HCT116 (cell line): ENCODE data around the gene COL10A1. TPM values are rescaled to one million over a fixed set of nuclear protein-coding genes. Genes with fewer than 3 reads are reported as not detected.

Source experiments
- ATAC-seq: fragments of 200-7000 bp; cut with Tn5 transposase; 2 replicates; pipeline ENCODE4 v1.9.1; 2020; ENCODE audit warnings: mild to moderate bottlenecking, moderate library complexity
- BruUV-seq: library from RNA; stranded (reverse); fragments of 400-500 nt; replicated peaks from 2 replicates; lab custom pipeline; 2021; lab: Mats Ljungman, UMichigan
- CTCF ChIA-PET: fragments of 300-600 bp; sonication (Branson Sonifier 250); formaldehyde crosslinking; loops from one replicate; lab custom pipeline; 2021; ENCODE audit warnings: antibody characterized with exemption; lab: Charles Lee
- POLR2A ChIA-PET: fragments of 300-600, 350-600 bp; sonication (Branson Sonifier 250); formaldehyde crosslinking; loops from one replicate; lab custom pipeline; 2021; ENCODE audit warnings: antibody characterized with exemption; lab: Charles Lee
- RAD21 ChIA-PET, 2 experiments: fragments of 300-600 bp; sonication (Branson Sonifier 250); formaldehyde crosslinking; loops; one replicate each; lab custom pipeline; 2023; ENCODE audit warnings: low total read pairs in 2 of 2; ENCODE audit not compliant: uncharacterized antibody in 2 of 2, unreplicated experiment in 2 of 2, low non-redundant PET in 1 of 2; lab: Charles Lee
- DNase-seq: peaks from one replicate; pipeline ENCODE4 v3.0.0-alpha.2; 2010; ENCODE audit warnings: low read depth, low spot score
- H2AFZ ChIP-seq: fragments of 200-600 bp; shearing (Covaris generic), sonication (generic); 2 replicates; pipeline ENCODE4 v1.6.1; 2017; ENCODE audit warnings: low read depth, mixed run types, mixed read lengths, antibody characterized with exemption, low read length; ENCODE audit not compliant: poor library complexity, severe bottlenecking
- H3K27ac ChIP-seq: 2 replicates; pipeline ENCODE4 v1.5.1; 2012; ENCODE audit warnings: low read depth, low read length
- H3K27me3 ChIP-seq: fragments of 200-600 bp; sonication (generic); 2 replicates; pipeline ENCODE4 v1.6.1; 2016; ENCODE audit warnings: mixed run types, low read length, mixed read lengths; ENCODE audit not compliant: insufficient read depth
- H3K36me3 ChIP-seq, 2 experiments: fragments of 200-500 bp in 1 of 2; fragments of 200-600 bp in 1 of 2; sonication (Bioruptor generic) in 1 of 2; sonication (generic) in 1 of 2; 2 replicates each; pipeline versions ENCODE4 v1.5.1 to v1.6.1; 2014 to 2016; ENCODE audit warnings: low read length in 2 of 2, inconsistent platforms in 1 of 2, mixed read lengths in 1 of 2, mixed run types in 1 of 2; ENCODE audit not compliant: insufficient read depth in 2 of 2, control insufficient read depth in 1 of 2
- H3K4me1 ChIP-seq, 2 experiments: fragments of 200-600 bp in 1 of 2; sonication (generic) in 1 of 2; 2 replicates each; pipeline versions ENCODE4 v1.5.1 to v1.6.1; 2012 to 2017; ENCODE audit warnings: low read length in 2 of 2, inconsistent platforms in 1 of 2, mild to moderate bottlenecking in 1 of 2, mixed read lengths in 1 of 2, mixed run types in 1 of 2, moderate library complexity in 1 of 2; ENCODE audit not compliant: insufficient read depth in 2 of 2, control insufficient read depth in 1 of 2
- H3K4me2 ChIP-seq: fragments of 200-600 bp; sonication (generic); 2 replicates; pipeline ENCODE4 v1.6.1; 2017; ENCODE audit warnings: mixed run types, low read length, mixed read lengths
- H3K4me3 ChIP-seq, 2 experiments: fragments of 200-600 bp in 1 of 2; sonication (generic) in 1 of 2; replicated peaks in 1 of 2; 2 replicates each; pipeline ENCODE4 v1.5.1; 2011 to 2016; ENCODE audit warnings: low read length in 2 of 2, control low read depth in 1 of 2, low read depth in 1 of 2, mild to moderate bottlenecking in 1 of 2, mixed read lengths in 1 of 2, mixed run types in 1 of 2
- H3K79me2 ChIP-seq: fragments of 200-600 bp; sonication (generic); 2 replicates; pipeline ENCODE4 v1.6.1; 2017; ENCODE audit warnings: mild to moderate bottlenecking, mixed run types, low read length, moderate library complexity, mixed read lengths; ENCODE audit not compliant: insufficient read depth
- H3K9ac ChIP-seq: fragments of 200-600 bp; sonication (generic); 2 replicates; pipeline ENCODE4 v1.6.1; 2016; ENCODE audit warnings: low read length, mixed read lengths
- H3K9me2 ChIP-seq: fragments of 200-600 bp; sonication (generic), shearing (Covaris generic); 2 replicates; pipeline ENCODE4 v1.6.1; 2017; ENCODE audit warnings: mixed run types, mild to moderate bottlenecking, moderate library complexity; ENCODE audit not compliant: insufficient read depth
- H3K9me3 ChIP-seq, 2 experiments: fragments of 200-500 bp in 1 of 2; fragments of 200-600 bp in 1 of 2; sonication (Bioruptor generic) in 1 of 2; sonication (generic) in 1 of 2; 2 replicates each; pipeline ENCODE4 v1.6.1; 2014 to 2017; ENCODE audit warnings: low read length in 2 of 2, mixed read lengths in 2 of 2, inconsistent platforms in 1 of 2, low read depth in 1 of 2, mild to moderate bottlenecking in 1 of 2, mixed run types in 1 of 2, moderate library complexity in 1 of 2; ENCODE audit not compliant: control insufficient read depth in 1 of 2, insufficient read depth in 1 of 2
- H4K20me1 ChIP-seq: fragments of 200-600 bp; sonication (generic), shearing (Covaris generic); 2 replicates; pipeline ENCODE4 v1.6.1; 2017; ENCODE audit warnings: mixed run types, mild to moderate bottlenecking, moderate library complexity; ENCODE audit not compliant: insufficient read depth
- CBX3 ChIP-seq: IDR thresholded peaks from 2 replicates; pipeline ENCODE4 v1.6.1; 2012; ENCODE audit warnings: low read depth
- ELF1 ChIP-seq: IDR thresholded peaks from 2 replicates; pipeline ENCODE4 v1.6.1; 2012; ENCODE audit warnings: low read depth, borderline replicate concordance
- EZH2phosphoT487 ChIP-seq: fragments of 200-600 bp; IDR thresholded peaks from 2 replicates; pipeline ENCODE4 v1.6.1; 2018; ENCODE audit warnings: antibody characterized with exemption, borderline replicate concordance
- MAX ChIP-seq: IDR thresholded peaks from 2 replicates; pipeline ENCODE4 v1.6.1; 2012
- POLR2A ChIP-seq: IDR thresholded peaks from 2 replicates; pipeline ENCODE4 v1.7.0; 2011; ENCODE audit warnings: borderline replicate concordance; ENCODE audit not compliant: insufficient read depth, insufficient read length; ENCODE audit errors: extremely low read depth
- POLR2AphosphoS5 ChIP-seq: IDR thresholded peaks from 2 replicates; pipeline ENCODE4 v1.6.1; 2011; ENCODE audit warnings: mild to moderate bottlenecking, low read depth, low read length, moderate library complexity
- RAD21 ChIP-seq: IDR thresholded peaks from 2 replicates; pipeline ENCODE4 v1.6.1; 2012; ENCODE audit warnings: low read depth, mild to moderate bottlenecking
- SIN3A ChIP-seq: IDR thresholded peaks from 2 replicates; pipeline ENCODE4 v1.6.1; 2012; ENCODE audit warnings: low read depth
- SP1 ChIP-seq: IDR thresholded peaks from 2 replicates; pipeline ENCODE4 v1.6.1; 2012; ENCODE audit warnings: low read depth
- TCF7L2 ChIP-seq: IDR thresholded peaks from 2 replicates; pipeline ENCODE4 v1.7.0; 2011; ENCODE audit warnings: borderline replicate concordance, inconsistent platforms; ENCODE audit not compliant: insufficient read depth, insufficient read length; ENCODE audit errors: extremely low read depth
- ZNF274 ChIP-seq: fragments of 200-500 bp; sonication (Bioruptor generic); IDR thresholded peaks from 2 replicates; pipeline ENCODE4 v1.6.1; 2014; ENCODE audit warnings: mild to moderate bottlenecking, low read depth, low read length, inconsistent platforms
- intact Hi-C: fragments of 100-400 bp; cut with micrococcal nuclease; formaldehyde crosslinking; loops from 2 replicates; pipeline ENCODE4 v1.10.0; 2022
- total RNA-seq: library from RNA; stranded (reverse); gene quantifications from one replicate; pipeline ENCODE4 v1.2.1, GENCODE V29; 2021; ENCODE audit not compliant: unreplicated experiment

Gene COL10A1
- total RNA-seq, 1 experiment from 2014 or later: not detected

DNA sequence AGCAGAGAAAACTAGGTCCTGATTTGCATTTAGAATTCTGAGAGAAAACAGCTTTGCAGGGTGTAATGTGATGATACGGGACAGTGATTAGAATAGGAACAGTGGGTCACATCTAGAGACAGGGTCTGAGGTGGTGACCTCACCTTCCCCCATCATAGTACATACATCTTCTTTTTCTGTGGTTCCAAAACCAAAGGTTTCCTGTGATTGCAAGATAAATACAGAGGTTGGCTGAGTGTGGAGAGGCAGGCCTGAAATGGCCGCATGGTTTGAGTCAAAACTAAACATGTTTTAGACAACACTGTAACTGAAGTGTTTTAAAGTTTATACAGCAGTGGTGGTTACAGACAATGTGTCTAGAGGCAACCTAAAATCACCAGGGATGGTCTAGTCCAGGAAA, 35.7 kb downstream of the COL10A1 start:
- Histone ChIP-seq H2AFZ (no peak overlapping the region), H3K36me3 (no peaks in the 10 kb centered on the region), H3K9me2 (no peaks in the 10 kb centered on the region), H3K4me2 (no peak overlapping the region), H3K9ac (no peak overlapping the region), H3K4me3 (no peak overlapping the region), H3K27me3 (no peaks in the 10 kb centered on the region), H3K27ac (no peak overlapping the region), H3K79me2 (no peaks in the 10 kb centered on the region), H3K9me3 (no peaks in the 10 kb centered on the region), H4K20me1 (no peaks in the 10 kb centered on the region), H3K4me1 (no peaks in the 10 kb centered on the region)
- RAD21 ChIA-PET: no interaction called here
- TF ChIP-seq SP1 (no peak), POLR2A (no peak), EZH2phosphoT487 (no peak), ZNF274 (no peak), TCF7L2 (no peak)
- DNase-seq (no peak), ATAC-seq (no peak)
- no TSS peak for BruUV-seq
- CTCF ChIA-PET: no interaction called here
- POLR2A ChIA-PET: no interaction called here
- intact Hi-C loops: no loop called here

DNA sequence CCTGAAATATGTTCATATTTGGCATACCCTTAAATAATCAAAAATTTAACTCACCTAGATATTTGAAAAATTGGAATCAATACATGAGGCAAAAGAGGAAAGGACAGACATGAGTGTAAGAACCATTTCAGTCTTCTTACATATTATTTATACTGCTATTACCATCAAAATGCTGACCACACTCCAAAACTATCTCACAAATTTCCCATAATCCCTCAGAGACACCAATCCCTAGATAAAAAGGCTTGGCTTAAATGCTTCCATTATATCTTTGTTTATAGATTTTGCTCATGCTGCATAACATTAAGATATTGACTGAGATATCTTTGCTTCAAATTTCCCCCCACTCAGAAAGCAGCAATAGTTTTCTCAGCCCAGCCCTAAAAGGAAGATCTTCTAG, 37.0 kb downstream of the COL10A1 start:
- TF ChIP-seq POLR2A (no peak), TCF7L2 (no peak), MAX (no peak), SP1 (no peak), ELF1 (no peak), POLR2AphosphoS5 (no peak), SIN3A (no peak), ZNF274 (no peak), CBX3 (no peak), RAD21 (no peak)
- TF ChIP-seq, all 23 proteins: peak for 0
- Histone ChIP-seq H3K4me3 (no peak overlapping the region), H3K4me1 (no peaks in the 10 kb centered on the region), H4K20me1 (no peaks in the 10 kb centered on the region), H3K27me3 (no peaks in the 10 kb centered on the region), H3K9me2 (no peaks in the 10 kb centered on the region), H3K79me2 (no peaks in the 10 kb centered on the region), H3K27ac (no peak overlapping the region), H3K9ac (no peak overlapping the region), H3K9me3 (no peaks in the 10 kb centered on the region), H3K4me2 (no peak overlapping the region), H2AFZ (no peak overlapping the region), H3K36me3 (no peaks in the 10 kb centered on the region)
- ATAC-seq (no peak), DNase-seq (no peak)
- no TSS peak for BruUV-seq
- intact Hi-C loops: no loop called here
- ChIA-PET CTCF (interaction anchor here (0.7 to 0.8 kb wide), 2 partner anchors 8 to 28 kb away, joined by 3 read pairs; partner anchors contain the start of gene FRK), POLR2A (no interaction called here), RAD21 (no interaction called here)
